ENCODE results near the gene SLC2A9. TPM values are rescaled to one million over a fixed set of nuclear protein-coding genes. Genes with fewer than 3 reads are reported as not detected.

Gene SLC2A9
- total RNA-seq, 1 donor from 2014 or later, result 25.2 TPM

DNA sequence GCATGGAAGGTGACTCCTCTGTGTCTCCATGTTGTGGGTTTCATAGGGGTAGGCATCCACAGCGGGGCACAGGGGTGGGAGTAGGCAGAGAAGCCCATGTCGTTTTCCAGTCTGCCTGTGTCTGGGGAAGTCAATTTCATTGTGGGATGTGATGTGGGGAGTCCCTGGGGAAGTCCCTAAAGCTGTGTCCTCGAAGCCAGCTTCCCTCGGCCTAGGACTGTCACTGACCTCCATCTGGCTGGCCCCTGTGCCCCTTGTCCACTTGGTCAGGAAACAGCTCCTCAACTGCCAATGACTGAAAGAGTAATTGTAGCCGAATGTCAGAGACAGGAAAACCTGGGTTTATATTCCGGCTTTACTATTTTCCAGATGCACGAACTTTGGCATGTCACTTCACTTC, 130.2 kb downstream of the SLC2A9 start:
- no peak for ATAC-seq
- H3K27ac ChIP-seq, result no peak overlapping the region
- no peak for DNase-seq
- no peaks in the 10 kb centered on the region for H3K9me3 ChIP-seq
- H3K36me3 ChIP-seq, result no peaks in the 10 kb centered on the region
- no peak overlapping the region for H3K4me3 ChIP-seq
- intact Hi-C loops (cut with DNase I), result no loop called here
- no peak for TF ChIP-seq CTCF (IDR thresholded peaks at IDR 0.05)
- no peaks in the 10 kb centered on the region for H3K27me3 ChIP-seq (ENCODE audit: low read depth)
- H3K4me1 ChIP-seq, result no peaks in the 10 kb centered on the region

DNA sequence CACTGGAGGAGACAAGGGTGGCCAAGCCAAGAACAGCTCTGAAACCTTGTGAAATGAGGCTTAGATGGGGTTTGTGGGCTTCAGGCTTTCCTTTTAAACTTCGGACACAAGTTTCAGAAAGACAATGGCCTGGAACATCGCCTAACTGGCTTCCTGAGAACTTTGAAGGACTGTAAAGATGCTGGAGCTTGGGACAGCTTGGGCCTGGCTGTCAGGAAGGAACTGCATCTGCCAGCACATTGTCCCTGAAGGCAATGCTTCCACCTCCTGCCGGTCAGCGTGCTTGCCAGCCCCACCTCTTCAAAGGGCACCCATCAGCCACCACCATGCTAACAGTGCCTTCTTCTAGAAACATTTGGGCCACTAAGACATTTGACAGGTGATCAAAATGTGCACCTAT, 132.0 kb downstream of the SLC2A9 start:
- intact Hi-C loops (cut with DNase I), result no loop called here
- peak overlapping the region; percentile 36 for H3K27ac ChIP-seq
- H3K36me3 ChIP-seq, result no peaks in the 10 kb centered on the region
- no peak for DNase-seq
- ATAC-seq, result no peak
- no peaks in the 10 kb centered on the region for H3K4me1 ChIP-seq
- H3K27me3 ChIP-seq (ENCODE audit: low read depth), result no peaks in the 10 kb centered on the region
- no peak overlapping the region for H3K4me3 ChIP-seq
- H3K9me3 ChIP-seq, result no peaks in the 10 kb centered on the region
- TF ChIP-seq CTCF (IDR thresholded peaks at IDR 0.05), result no peak

DNA sequence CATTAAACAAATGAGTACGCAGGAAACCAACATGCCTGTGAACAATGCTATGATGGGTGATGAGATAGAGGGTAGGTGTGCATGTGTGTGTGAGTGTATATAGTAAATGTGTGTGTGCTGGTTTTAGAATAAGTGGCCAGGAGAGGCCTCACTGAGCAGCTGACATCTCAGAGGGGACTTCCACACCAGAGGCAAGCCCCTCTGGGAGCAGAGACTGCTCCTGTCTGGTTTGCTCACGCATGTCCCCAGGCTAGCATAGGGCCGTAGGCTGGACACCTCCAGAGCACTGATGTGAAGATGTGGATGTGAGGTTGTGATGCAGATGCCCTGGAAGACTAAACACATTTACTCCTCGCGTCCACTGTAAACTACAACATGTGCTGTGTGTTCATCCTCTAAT, 135.3 kb downstream of the SLC2A9 start:
- Histone ChIP-seq H3K36me3 (no peaks in the 10 kb centered on the region), H3K27ac (no peak overlapping the region), H3K27me3 (ENCODE audit: low read depth) (no peaks in the 10 kb centered on the region), H3K4me1 (no peaks in the 10 kb centered on the region), H3K9me3 (no peaks in the 10 kb centered on the region), H3K4me3 (no peak overlapping the region)
- intact Hi-C loops (cut with DNase I), result no loop called here
- ATAC-seq (no peak), DNase-seq (no peak)
- no peak for TF ChIP-seq CTCF (IDR thresholded peaks at IDR 0.05)

- TF ChIP-seq CTCF (IDR thresholded peaks at IDR 0.05), result no peak
- no peak for DNase-seq
- Histone ChIP-seq H3K27me3 (ENCODE audit: low read depth) (no peaks in the 10 kb centered on the region), H3K36me3 (no peaks in the 10 kb centered on the region), H3K4me3 (no peak overlapping the region), H3K4me1 (peaks cover 12% of the 10 kb centered on the region), H3K9me3 (no peaks in the 10 kb centered on the region), H3K27ac (no peak overlapping the region)
- intact Hi-C loops (cut with DNase I), result no loop called here
- ATAC-seq, result peak in 1 of 2 donors; percentile 22
These were observed 140.7 kb downstream of the SLC2A9 start for GRCh38 chr4:9880406-9881197.

GRCh38 chr4:9877123-9877522, 144.2 kb downstream of the SLC2A9 start:
- Histone ChIP-seq H3K36me3 (no peaks in the 10 kb centered on the region), H3K27ac (no peak overlapping the region), H3K4me3 (no peak overlapping the region), H3K4me1 (peaks cover 12% of the 10 kb centered on the region), H3K27me3 (ENCODE audit: low read depth) (no peaks in the 10 kb centered on the region), H3K9me3 (no peaks in the 10 kb centered on the region)
- TF ChIP-seq CTCF (IDR thresholded peaks at IDR 0.05), result no peak
- no peak for ATAC-seq
- no peak for DNase-seq
- intact Hi-C loops (cut with DNase I), result no loop called here

Measured in lower lobe of right lung (tissue), 2 donors.